H1 (cell line): Measurements from ENCODE around the gene NYAP2. TPM values are rescaled to one million over a fixed set of nuclear protein-coding genes. Genes with fewer than 3 reads are reported as not detected.

Experiments
- CTCF ChIA-PET: fragments of 300-600 bp; sonication (Branson Sonifier 250); formaldehyde crosslinking; loops from one replicate; lab custom pipeline; 2021; ENCODE audit not compliant: partially characterized antibody; lab: Charles Lee
- POLR2A ChIA-PET: fragments of 300-600 bp; sonication (Branson Sonifier 250); formaldehyde crosslinking; loops from one replicate; lab custom pipeline; 2021; ENCODE audit warnings: inconsistent platforms; ENCODE audit not compliant: partially characterized antibody; lab: Charles Lee
- DNase-seq, 2 experiments: peaks; one replicate each; pipeline versions ENCODE4 v3.0.0 to v3.0.0-alpha.2; 2010 to 2022; ENCODE audit warnings: low spot score in 2 of 2, low read depth in 1 of 2, mixed read lengths in 1 of 2
- FAIRE-seq: peaks from 2 replicates; lab custom pipeline; 2011; peaks lifted over from hg19 to GRCh38; lab: Jason Lieb, UNC
- H2AFZ ChIP-seq: 2 replicates; pipeline ENCODE4 v1.8.1; 2012; ENCODE audit warnings: low read length, inconsistent platforms
- H2AK5ac ChIP-seq: 2 replicates; pipeline ENCODE4 v1.6.1; 2013; ENCODE audit warnings: low read depth, low read length
- H2BK120ac ChIP-seq: replicated peaks from 2 replicates; pipeline ENCODE3; 2013; ENCODE audit warnings: low read depth, low read length, inconsistent platforms
- H2BK12ac ChIP-seq: 2 replicates; pipeline ENCODE4 v1.6.1; 2013; ENCODE audit warnings: low read depth, low read length
- H2BK15ac ChIP-seq: 2 replicates; pipeline ENCODE4 v1.6.1; 2013; ENCODE audit warnings: low read length
- H2BK20ac ChIP-seq: 2 replicates; pipeline ENCODE4 v1.6.1; 2013; ENCODE audit warnings: low read length
- H2BK5ac ChIP-seq: 2 replicates; pipeline ENCODE4 v1.6.1; 2013; ENCODE audit warnings: low read depth, low read length
- H3K14ac ChIP-seq: 2 replicates; pipeline ENCODE4 v1.6.1; 2013; ENCODE audit warnings: inconsistent platforms; ENCODE audit not compliant: insufficient read length
- H3K18ac ChIP-seq: 2 replicates; pipeline ENCODE4 v1.6.1; 2013; ENCODE audit warnings: low read length; ENCODE audit errors: extremely low read depth
- H3K23ac ChIP-seq: 2 replicates; pipeline ENCODE4 v1.6.1; 2013; ENCODE audit warnings: inconsistent platforms; ENCODE audit not compliant: insufficient read length
- H3K23me2 ChIP-seq: 2 replicates; pipeline ENCODE4 v1.6.1; 2013; ENCODE audit warnings: low read depth, low read length
- H3K27ac ChIP-seq: 2 replicates; pipeline ENCODE4 v1.6.1; 2011; ENCODE audit warnings: low read depth, low read length, inconsistent platforms
- H3K27me3 ChIP-seq, 4 experiments: replicated peaks in 1 of 4; 1 replicate in 1 of 4; 2 replicates in 3 of 4; pipeline versions ENCODE4 v1.6.1 to v1.8.1; 2011 to 2013; ENCODE audit warnings: low read length in 3 of 4, mild to moderate bottlenecking in 3 of 4, inconsistent platforms in 2 of 4, mixed read lengths in 2 of 4, moderate library complexity in 1 of 4; ENCODE audit not compliant: control insufficient read depth in 3 of 4, insufficient read depth in 3 of 4; ENCODE audit errors: extremely low read depth in 1 of 4
- H3K36me3 ChIP-seq, 4 experiments: 2 replicates each; pipeline versions ENCODE4 v1.6.1 to v1.8.1; 2011 to 2013; ENCODE audit warnings: mild to moderate bottlenecking in 4 of 4, low read length in 3 of 4, moderate library complexity in 2 of 4, control low read depth in 1 of 4, inconsistent platforms in 1 of 4; ENCODE audit not compliant: insufficient read depth in 4 of 4, control insufficient read depth in 2 of 4
- H3K4ac ChIP-seq: replicated peaks from 2 replicates; pipeline ENCODE3; 2013; ENCODE audit warnings: low read length, low read depth, mixed read lengths, inconsistent platforms; ENCODE audit not compliant: insufficient read length
- H3K4me1 ChIP-seq, 4 experiments: replicated peaks in 1 of 4; 1 replicate in 1 of 4; 2 replicates in 3 of 4; pipeline versions ENCODE4 v1.6.1 to v1.8.1; 2011 to 2013; ENCODE audit warnings: low read length in 3 of 4, inconsistent platforms in 2 of 4, mixed read lengths in 1 of 4; ENCODE audit not compliant: insufficient read depth in 4 of 4, control insufficient read depth in 3 of 4
- H3K4me2 ChIP-seq, 2 experiments: 2 replicates each; pipeline versions ENCODE4 v1.6.1 to v1.8.1; 2011 to 2013; ENCODE audit warnings: low read depth in 2 of 2, low read length in 2 of 2, control low read depth in 1 of 2, inconsistent platforms in 1 of 2, mild to moderate bottlenecking in 1 of 2; ENCODE audit not compliant: insufficient read depth in 1 of 2
- H3K4me3 ChIP-seq, 4 experiments: fragments of 200-600, 300-600 bp in 1 of 4; sonication (generic), shearing (Covaris generic), sonication (Bioruptor Twin) in 1 of 4; 2 replicates each; pipeline versions ENCODE4 v1.5.1 to v1.8.1; 2011 to 2016; ENCODE audit warnings: low read length in 4 of 4, low read depth in 3 of 4, control low read depth in 2 of 4, inconsistent platforms in 2 of 4, mild to moderate bottlenecking in 2 of 4, mixed read lengths in 1 of 4, moderate library complexity in 1 of 4; ENCODE audit not compliant: insufficient read depth in 2 of 4; ENCODE audit errors: extremely low read depth in 1 of 4
- H3K56ac ChIP-seq: replicated peaks from 2 replicates; pipeline ENCODE3; 2013; ENCODE audit warnings: low read depth, mild to moderate bottlenecking, mixed read lengths, low read length, inconsistent platforms; ENCODE audit not compliant: insufficient read length
- H3K79me1 ChIP-seq: 2 replicates; pipeline ENCODE4 v1.6.1; 2013; ENCODE audit warnings: low read depth, low read length, control low read depth
- H3K79me2 ChIP-seq, 2 experiments: 2 replicates each; pipeline versions ENCODE4 v1.6.1 to v1.8.1; 2012 to 2013; ENCODE audit warnings: low read length in 2 of 2, mild to moderate bottlenecking in 2 of 2, inconsistent platforms in 1 of 2; ENCODE audit not compliant: insufficient read depth in 2 of 2, control insufficient read depth in 1 of 2
- H3K9ac ChIP-seq, 4 experiments: replicated peaks in 1 of 4; 1 replicate in 1 of 4; 2 replicates in 3 of 4; pipeline versions ENCODE4 v1.6.1 to v1.8.1; 2011 to 2013; ENCODE audit warnings: low read depth in 3 of 4, low read length in 3 of 4, control low read depth in 2 of 4, mild to moderate bottlenecking in 2 of 4, moderate library complexity in 2 of 4, inconsistent platforms in 1 of 4; ENCODE audit errors: extremely low read depth in 1 of 4
- H3K9me3 ChIP-seq, 2 experiments: 2 replicates each; pipeline versions ENCODE4 v1.6.1 to v1.8.1; 2012 to 2013; ENCODE audit warnings: mild to moderate bottlenecking in 2 of 2, moderate library complexity in 2 of 2, control low read depth in 1 of 2, inconsistent platforms in 1 of 2, low read depth in 1 of 2, low read length in 1 of 2, mixed read lengths in 1 of 2; ENCODE audit not compliant: insufficient read depth in 2 of 2
- H4K20me1 ChIP-seq, 2 experiments: replicated peaks in 1 of 2; 2 replicates each; pipeline versions ENCODE3 to v1.8.1; 2011 to 2013; ENCODE audit warnings: inconsistent platforms in 2 of 2, low read length in 2 of 2, mild to moderate bottlenecking in 1 of 2; ENCODE audit not compliant: insufficient read depth in 2 of 2, control insufficient read depth in 1 of 2
- H4K5ac ChIP-seq: 2 replicates; pipeline ENCODE4 v1.6.1; 2013; ENCODE audit warnings: low read length, low read depth, mixed read lengths, inconsistent platforms; ENCODE audit not compliant: insufficient read length
- H4K8ac ChIP-seq: 2 replicates; pipeline ENCODE4 v1.8.0; 2013; ENCODE audit warnings: mild to moderate bottlenecking, moderate library complexity, low read length, inconsistent platforms; ENCODE audit not compliant: insufficient read depth; ENCODE audit errors: extremely low read depth
- H4K91ac ChIP-seq: replicated peaks from 2 replicates; pipeline ENCODE3; 2013; ENCODE audit warnings: low read length, mixed read lengths, inconsistent platforms; ENCODE audit not compliant: insufficient read length
- JUND ChIP-seq: IDR thresholded peaks from 2 replicates; pipeline ENCODE4 v1.6.1; 2011; ENCODE audit warnings: mild to moderate bottlenecking, improper control_type of control experiment, low read length
- KDM4A ChIP-seq: IDR thresholded peaks from one replicate; pipeline ENCODE4 v1.7.1; 2012; ENCODE audit warnings: low read depth, mild to moderate bottlenecking, moderate library complexity, low read length, inconsistent platforms; ENCODE audit not compliant: severe bottlenecking
- NRF1 ChIP-seq: IDR thresholded peaks from 2 replicates; pipeline ENCODE4 v1.6.1; 2011; ENCODE audit warnings: mild to moderate bottlenecking, low read depth, low read length, improper control_type of control experiment
- RFX5 ChIP-seq: IDR thresholded peaks from 2 replicates; pipeline ENCODE4 v1.6.1; 2011; ENCODE audit warnings: low read depth, low read length, improper control_type of control experiment, borderline replicate concordance
- SP1 ChIP-seq: IDR thresholded peaks from 2 replicates; pipeline ENCODE4 v1.6.1; 2011; ENCODE audit warnings: low read depth, low read length
- SUZ12 ChIP-seq: fragments of 200-600 bp; sonication (generic); IDR thresholded peaks from 2 replicates; pipeline ENCODE4 v1.6.1; 2012; ENCODE audit warnings: mild to moderate bottlenecking, inconsistent platforms, low read length, moderate library complexity, mixed read lengths
- TAF1 ChIP-seq: IDR thresholded peaks from 2 replicates; pipeline ENCODE4 v1.6.1; 2011; ENCODE audit warnings: mild to moderate bottlenecking, low read depth, low read length
- polyA plus RNA-seq, 7 experiments: library from polyadenylated mRNA; depleted of rRNA in 3 of 7; stranded (reverse) in 5 of 7; unstranded in 2 of 7; fragments of >200 nt in 5 of 7; fragments of 200-250 nt in 2 of 7; gene quantifications; 1 replicate in 5 of 7; 2 replicates in 1 of 7; 4 replicates in 1 of 7; pipeline versions ENCODE4 v1.2.1 to v1.2.3, GENCODE V29; 2011 to 2013; ENCODE audit warnings: missing spikeins in 2 of 7, mixed read lengths in 2 of 7
- total RNA-seq: library from RNA; stranded (reverse); fragmentation: NEBNext Ultra II Directional; extraction: Animal tissue kit (Norgen Biotek cat#: 25700); gene quantifications from 2 replicates; pipeline ENCODE4 v1.2.1, GENCODE V29; 2021

Gene NYAP2
- total and polyA plus RNA-seq, 2 of the 8 experiments (the other 6 are each of a cell fraction or from before 2014, with no cell fraction given), result not detected

GRCh38 chr2:225581135-225581534 is 181.6 kb downstream of the NYAP2 start:
- Histone ChIP-seq H3K14ac (no peak overlapping the region), H4K5ac (no peak overlapping the region), H2BK15ac (no peak overlapping the region), H3K4me3 (no peak overlapping the region), H4K91ac (no peak overlapping the region), H4K20me1 (no peaks in the 10 kb centered on the region), H3K27me3 (no peaks in the 10 kb centered on the region), H3K4me1 (no peaks in the 10 kb centered on the region), H2AFZ (no peak overlapping the region), H2BK12ac (no peak overlapping the region), H2BK5ac (no peak overlapping the region), H2BK120ac (no peak overlapping the region), H3K79me1 (no peaks in the 10 kb centered on the region), H3K9me3 (no peaks in the 10 kb centered on the region), H3K79me2 (no peaks in the 10 kb centered on the region), H3K23ac (no peak overlapping the region), H3K36me3 (no peaks in the 10 kb centered on the region), H2AK5ac (no peak overlapping the region), H4K8ac (no peak overlapping the region), H3K18ac (no peak overlapping the region), H3K27ac (no peak overlapping the region), H3K4me2 (no peak overlapping the region), H3K4ac (no peak overlapping the region), H3K9ac (no peak overlapping the region), H3K56ac (no peak overlapping the region), H2BK20ac (no peak overlapping the region), H3K23me2 (no peaks in the 10 kb centered on the region)
- FAIRE-seq, result no peak
- ChIA-PET CTCF (no interaction called here), POLR2A (no interaction called here)
- no peak for DNase-seq
- TF ChIP-seq RFX5 (no peak), KDM4A (no peak), TAF1 (no peak), NRF1 (no peak), SUZ12 (no peak), SP1 (no peak), JUND (no peak)
